Vagina (tissue), 2 donors: ENCODE data around the gene EFCC1. TPM values are rescaled to one million over a fixed set of nuclear protein-coding genes. Genes with fewer than 3 reads are reported as not detected.

Experiments used
- DNase-seq, 2 donors: peaks; one replicate each; pipeline ENCODE4 v3.0.0-alpha.2; 2017; ENCODE audit errors: extremely low spot score in 2 of 2
- H3K27ac ChIP-seq: fragments of 200-600 bp; sonication (generic); one replicate; pipeline ENCODE4 v1.5.1; 2019
- H3K27me3 ChIP-seq: fragments of 200-600 bp; sonication (generic); one replicate; pipeline ENCODE4 v1.5.1; 2019
- H3K36me3 ChIP-seq, 2 donors: fragments of 200-600 bp; sonication (generic); one replicate each; pipeline ENCODE4 v1.5.1; 2017 to 2019
- H3K4me1 ChIP-seq: fragments of 200-600 bp; sonication (generic); one replicate; pipeline ENCODE4 v1.5.1; 2019
- H3K4me3 ChIP-seq, 2 donors: fragments of 200-600 bp; sonication (generic); 1 replicate in 1 of 2; 2 replicates in 1 of 2; pipeline ENCODE4 v1.5.1; 2016 to 2019
- H3K9me3 ChIP-seq: fragments of 200-600 bp; sonication (generic); one replicate; pipeline ENCODE4 v1.5.1; 2019
- CTCF ChIP-seq, 3 experiments: fragments of 450-650 bp in 2 of 3; fragments of 200-600 bp in 1 of 3; sonication (generic) in 1 of 3; IDR thresholded peaks; one replicate each; pipeline ENCODE4 v1.5.1; 2017 to 2019; ENCODE audit warnings: antibody characterized with exemption in 3 of 3, mild to moderate bottlenecking in 2 of 3, moderate library complexity in 2 of 3
- POLR2A ChIP-seq, 2 donors: fragments of 450-650 bp; IDR thresholded peaks; one replicate each; pipeline ENCODE4 v1.6.1; 2017; ENCODE audit warnings: antibody characterized with exemption in 2 of 2, mild to moderate bottlenecking in 2 of 2, moderate library complexity in 2 of 2
- POLR2AphosphoS5 ChIP-seq, 2 donors: sonication (generic); formaldehyde crosslinking; IDR thresholded peaks; one replicate each; pipeline ENCODE4 v1.9.0; 2017; ENCODE audit warnings: antibody characterized with exemption in 2 of 2, mild to moderate bottlenecking in 2 of 2, low read depth in 1 of 2; ENCODE audit not compliant: insufficient read depth in 1 of 2
- intact Hi-C: fragments of 100-400 bp; cut with DNase I; formaldehyde crosslinking; loops from one replicate; pipeline ENCODE4 v1.15.1; 2023
- total RNA-seq: library from RNA; depleted of rRNA; stranded (reverse); fragments of >200 nt; gene quantifications from one replicate; pipeline ENCODE4 v1.2.3, GENCODE V29; 2016

Gene EFCC1
- total RNA-seq, 1 donor from 2014 or later, result 3.7 TPM

- Histone ChIP-seq H3K4me1 (peaks cover 51% of the 10 kb centered on the region), H3K27me3 (no peaks in the 10 kb centered on the region), H3K9me3 (no peaks in the 10 kb centered on the region), H3K27ac (peak overlapping the region; percentile 64), H3K4me3 (no peak overlapping the region), H3K36me3 (no peaks in the 10 kb centered on the region)
- intact Hi-C loops, result no loop called here
- no peak for DNase-seq
- TF ChIP-seq POLR2A (IDR thresholded peaks at IDR 0.05), result no peak
- peak; percentile 13 to 50 for TF ChIP-seq POLR2AphosphoS5 (IDR thresholded peaks at IDR 0.05; ENCODE audit: insufficient read depth in 1 of 2, low read depth in 1 of 2)
Measured at GRCh38 chr3:129025691-129026435, 24.8 kb downstream of the EFCC1 start.

DNA sequence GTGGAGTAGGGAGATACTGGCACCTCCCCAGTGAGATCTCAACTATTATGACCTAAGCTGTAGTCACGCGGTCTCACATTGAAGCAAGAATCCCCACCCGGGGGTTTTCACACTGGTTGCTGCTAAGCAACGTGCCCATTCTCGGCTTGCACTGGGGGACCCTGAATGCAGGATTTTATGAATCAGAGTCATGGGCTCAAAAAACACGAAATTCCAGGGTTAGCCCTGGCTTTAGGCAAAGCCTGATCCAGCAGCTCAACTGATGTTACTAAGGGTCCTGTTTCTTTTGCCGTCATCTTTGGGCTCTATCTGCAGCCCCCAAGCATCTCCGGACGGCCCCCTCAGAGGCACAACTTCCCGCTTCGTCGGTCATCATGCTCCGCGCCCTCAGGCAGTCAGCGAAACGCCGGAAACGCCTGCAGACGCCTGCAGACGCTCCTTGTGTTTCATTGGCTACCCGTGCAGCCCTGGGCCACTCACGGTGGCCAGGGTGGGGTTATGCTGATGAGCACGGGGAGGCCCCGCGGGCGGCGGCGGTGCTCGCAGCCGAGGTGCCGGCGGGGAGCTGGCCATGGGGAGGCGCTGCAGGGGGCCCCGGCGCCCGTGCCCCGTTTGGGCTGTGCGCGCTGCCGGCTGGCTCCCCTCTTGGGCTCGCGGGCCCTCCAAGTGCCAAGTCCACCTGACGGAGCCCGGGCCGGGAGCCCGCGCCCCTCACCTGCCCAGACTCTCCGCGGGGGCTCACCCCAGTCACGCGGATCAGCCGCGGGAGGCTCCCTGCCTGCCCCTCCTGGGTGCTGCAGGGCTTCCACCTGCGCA is 25.8 kb downstream of the EFCC1 start:
- H3K27me3 ChIP-seq, result no peaks in the 10 kb centered on the region
- no peaks in the 10 kb centered on the region for H3K36me3 ChIP-seq
- H3K27ac ChIP-seq, result peak overlapping the region; percentile 64
- peaks cover 51% of the 10 kb centered on the region for H3K4me1 ChIP-seq
- H3K9me3 ChIP-seq, result no peaks in the 10 kb centered on the region
- no peak for DNase-seq
- intact Hi-C loops, result no loop called here
- peak; percentile 70 to 78 for TF ChIP-seq POLR2AphosphoS5 (IDR thresholded peaks at IDR 0.05; ENCODE audit: insufficient read depth in 1 of 2, low read depth in 1 of 2)
- peak; percentile 9 to 38 (median 27) for TF ChIP-seq CTCF (IDR thresholded peaks at IDR 0.05)
- no peak for TF ChIP-seq POLR2A (IDR thresholded peaks at IDR 0.05)
- peak overlapping the region; percentile 39 to 52 for H3K4me3 ChIP-seq

DNA sequence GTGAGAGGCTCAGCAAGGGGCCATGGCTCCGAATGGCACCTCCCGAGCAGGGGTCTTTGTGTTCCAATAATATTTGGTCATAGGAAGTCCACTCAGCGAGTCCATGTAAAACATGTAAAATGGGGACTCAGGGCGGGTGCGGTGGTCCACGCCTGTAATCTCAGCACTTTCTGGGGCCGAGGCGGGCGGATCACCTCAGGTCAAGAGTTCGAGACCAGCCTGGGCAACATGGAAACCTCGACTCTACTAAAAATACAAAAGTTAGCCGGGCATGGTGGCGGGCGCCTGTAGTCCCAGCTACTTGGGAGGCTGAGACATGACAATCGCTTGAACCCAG is 26.4 kb downstream of the EFCC1 start:
- TF ChIP-seq POLR2AphosphoS5 (IDR thresholded peaks at IDR 0.05; ENCODE audit: insufficient read depth in 1 of 2, low read depth in 1 of 2), result no peak
- no peak for TF ChIP-seq POLR2A (IDR thresholded peaks at IDR 0.05)
- no peak for TF ChIP-seq CTCF (IDR thresholded peaks at IDR 0.05)

DNA sequence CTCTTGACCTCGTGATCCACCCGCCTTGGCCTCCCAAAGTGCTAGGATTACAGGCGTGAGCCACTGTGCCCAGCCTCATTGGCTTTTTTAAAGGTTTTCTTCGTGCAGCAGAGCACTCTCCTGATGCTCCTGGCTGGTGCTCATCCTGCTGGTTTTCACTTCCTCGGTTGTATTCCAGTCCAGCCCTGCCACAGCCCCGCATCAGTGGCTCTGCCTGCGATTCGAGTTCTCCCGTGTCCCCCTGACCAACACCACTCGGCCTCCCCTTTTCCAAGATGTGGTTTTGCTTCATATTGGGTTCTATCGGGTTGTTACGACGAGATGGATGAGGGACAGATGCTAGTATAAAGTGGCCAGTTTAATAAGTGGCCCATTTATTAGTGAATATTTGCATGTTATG is 27.8 kb downstream of the EFCC1 start:
- no peak overlapping the region for H3K27ac ChIP-seq
- intact Hi-C loops, result no loop called here
- TF ChIP-seq CTCF (IDR thresholded peaks at IDR 0.05), result no peak
- TF ChIP-seq POLR2AphosphoS5 (IDR thresholded peaks at IDR 0.05; ENCODE audit: insufficient read depth in 1 of 2, low read depth in 1 of 2), result no peak
- TF ChIP-seq POLR2A (IDR thresholded peaks at IDR 0.05), result no peak

More for the DNA sequence above, 26.4 kb downstream of the EFCC1 start:
- peak overlapping the region; percentile 60 for H3K27ac ChIP-seq
- no peaks in the 10 kb centered on the region for H3K36me3 ChIP-seq
- no peaks in the 10 kb centered on the region for H3K27me3 ChIP-seq
- intact Hi-C loops, result no loop called here
- peak overlapping the region; percentile 39 to 52 for H3K4me3 ChIP-seq
- H3K9me3 ChIP-seq, result no peaks in the 10 kb centered on the region
- H3K4me1 ChIP-seq, result peaks cover 47% of the 10 kb centered on the region
- DNase-seq, result no peak

GRCh38 chr3:129030611-129031010 is 29.5 kb downstream of the EFCC1 start:
- no peaks in the 10 kb centered on the region for H3K27me3 ChIP-seq
- DNase-seq, result no peak
- H3K4me1 ChIP-seq, result peaks cover 20% of the 10 kb centered on the region
- no peaks in the 10 kb centered on the region for H3K9me3 ChIP-seq
- H3K36me3 ChIP-seq, result no peaks in the 10 kb centered on the region
- H3K4me3 ChIP-seq, result no peak overlapping the region
- intact Hi-C loops, result no loop called here
- TF ChIP-seq CTCF (IDR thresholded peaks at IDR 0.05) (no peak), POLR2A (IDR thresholded peaks at IDR 0.05) (no peak), POLR2AphosphoS5 (IDR thresholded peaks at IDR 0.05; ENCODE audit: insufficient read depth in 1 of 2, low read depth in 1 of 2) (no peak)
- H3K27ac ChIP-seq, result no peak overlapping the region

More for the DNA sequence above, 27.8 kb downstream of the EFCC1 start:
- no peak overlapping the region for H3K4me3 ChIP-seq
- no peaks in the 10 kb centered on the region for H3K36me3 ChIP-seq
- no peaks in the 10 kb centered on the region for H3K27me3 ChIP-seq
- H3K4me1 ChIP-seq, result peaks cover 34% of the 10 kb centered on the region
- DNase-seq, result no peak
- H3K9me3 ChIP-seq, result no peaks in the 10 kb centered on the region
